Activated naive CD8-positive, alpha-beta T cell treated with anti-CD3 and anti-CD28 coated beads, Interleukin-2, amount 50 U/mL, for 16 hours (primary cell): ENCODE data around the gene STK38.

Experiments
- DNase-seq: peaks from one replicate; pipeline ENCODE4 v3.0.0-alpha.2; 2020; ENCODE audit warnings: low read depth, low spot score

Gene STK38

DNA sequence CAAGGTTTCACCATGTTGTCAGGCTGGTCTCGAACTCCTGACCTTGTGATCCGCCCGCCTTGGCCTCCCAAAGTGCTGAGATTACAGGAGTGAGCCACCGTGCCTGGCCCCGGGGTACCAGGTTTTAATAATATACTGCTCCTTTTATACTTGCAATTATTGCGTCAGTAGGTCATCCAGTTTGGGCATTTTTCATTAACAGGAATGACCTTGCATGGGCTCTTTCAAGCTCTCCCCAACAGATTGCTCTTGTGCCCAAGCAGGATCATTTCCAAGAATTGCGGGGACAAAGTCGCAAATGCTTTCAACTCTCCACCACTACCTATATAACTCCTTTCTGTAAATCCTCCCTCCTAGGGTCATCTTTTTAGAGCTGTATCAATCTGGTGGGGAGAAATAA, 23.8 kb downstream of the STK38 start:
- no peak for DNase-seq

DNA sequence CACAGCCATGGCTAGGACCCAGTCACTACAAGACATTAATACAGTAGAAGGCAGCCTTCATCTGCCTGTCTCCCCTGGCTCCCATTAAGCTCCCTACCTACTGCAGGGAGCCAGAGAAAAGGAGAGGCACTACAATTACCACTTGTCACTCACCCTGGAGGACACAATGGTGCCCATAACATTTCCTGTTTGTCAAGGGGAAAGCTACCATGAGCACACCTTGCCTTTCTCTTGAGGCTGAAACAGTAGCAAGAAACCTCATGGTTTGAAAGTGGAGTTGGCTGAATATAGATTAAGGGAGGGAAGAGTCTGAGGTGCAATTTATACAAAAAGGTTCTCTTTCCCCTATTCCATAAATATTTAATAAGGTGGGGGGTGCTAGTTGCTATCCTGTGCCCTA, 27.9 kb downstream of the STK38 start:
- DNase-seq = no peak

DNA sequence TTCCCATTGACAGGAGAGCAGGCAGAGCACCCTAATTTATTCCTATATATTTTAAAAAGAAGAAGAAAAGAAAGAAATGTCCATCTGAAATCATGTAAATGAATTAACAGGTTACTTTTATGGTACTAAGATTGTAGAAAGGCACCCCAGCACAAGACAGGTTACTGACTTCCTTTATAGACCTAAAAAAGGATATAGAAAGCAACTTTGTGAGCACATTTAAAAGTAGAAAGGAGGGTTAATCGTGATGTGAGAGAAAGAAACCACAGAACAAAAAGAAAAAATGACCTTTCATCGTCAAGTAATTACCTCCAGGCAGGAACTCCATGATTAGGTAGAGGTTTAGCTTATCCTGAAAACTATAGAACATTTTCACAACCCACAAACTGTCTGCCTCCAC, 29.9 kb downstream of the STK38 start:
- no peak for DNase-seq

DNA sequence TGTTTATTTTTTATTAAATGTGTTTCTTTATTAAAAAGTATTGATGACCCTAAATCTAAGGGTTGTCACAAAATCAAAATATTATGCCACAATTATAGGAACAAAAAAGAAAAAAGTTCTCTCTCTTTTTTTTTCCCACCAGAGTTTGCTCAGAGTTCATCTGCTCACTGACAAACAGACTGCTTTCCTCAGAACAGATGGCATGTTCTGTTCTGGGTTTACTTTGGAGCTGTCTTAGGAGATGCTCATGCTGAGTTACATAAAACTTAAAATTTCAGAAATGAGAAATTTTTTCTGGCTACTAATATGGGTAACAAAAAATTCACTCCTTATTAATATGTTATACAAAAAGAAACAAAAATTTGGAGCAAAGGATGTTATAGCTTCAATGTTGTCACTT, 30.3 kb downstream of the STK38 start:
- DNase-seq = no peak

DNA sequence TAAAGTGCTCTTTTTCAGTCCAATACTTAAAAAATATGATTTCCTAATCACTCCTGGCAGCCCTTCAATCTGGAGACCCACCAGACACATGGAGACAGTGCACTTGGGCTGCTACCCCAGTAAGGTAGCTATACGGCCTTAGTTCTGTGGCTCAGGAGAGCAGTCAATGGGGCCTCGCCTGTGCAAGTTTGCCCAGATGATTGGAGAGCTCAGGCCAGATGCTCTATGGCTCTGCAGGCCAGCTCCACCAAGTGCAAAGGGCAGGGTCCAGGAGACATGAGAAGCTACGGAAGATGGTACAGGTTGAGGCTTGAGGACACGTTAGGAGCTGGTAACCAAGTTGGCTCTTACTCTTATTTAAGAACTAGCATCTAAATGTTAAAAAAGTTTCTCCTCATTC, 30.7 kb downstream of the STK38 start:
- DNase-seq = no peak

DNA sequence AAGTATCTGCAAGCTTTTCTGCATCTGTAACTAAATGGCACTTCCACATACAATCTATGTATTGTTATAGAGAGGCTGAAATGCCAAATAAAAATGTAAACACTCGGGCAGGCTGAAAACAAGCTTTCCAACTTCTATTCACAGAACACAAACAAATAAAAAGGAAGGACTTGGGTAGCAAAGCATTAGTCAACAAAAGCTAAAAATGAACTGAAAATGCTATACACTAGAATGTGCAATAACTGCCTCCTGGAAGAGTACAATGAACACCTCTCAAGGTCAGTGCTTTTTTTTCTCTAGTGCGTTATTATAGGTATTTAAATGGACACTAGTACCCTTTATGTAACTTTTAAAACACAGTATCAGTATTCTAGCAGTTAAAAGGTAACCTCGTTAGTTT, 31.4 kb downstream of the STK38 start:
- DNase-seq = no peak

DNA sequence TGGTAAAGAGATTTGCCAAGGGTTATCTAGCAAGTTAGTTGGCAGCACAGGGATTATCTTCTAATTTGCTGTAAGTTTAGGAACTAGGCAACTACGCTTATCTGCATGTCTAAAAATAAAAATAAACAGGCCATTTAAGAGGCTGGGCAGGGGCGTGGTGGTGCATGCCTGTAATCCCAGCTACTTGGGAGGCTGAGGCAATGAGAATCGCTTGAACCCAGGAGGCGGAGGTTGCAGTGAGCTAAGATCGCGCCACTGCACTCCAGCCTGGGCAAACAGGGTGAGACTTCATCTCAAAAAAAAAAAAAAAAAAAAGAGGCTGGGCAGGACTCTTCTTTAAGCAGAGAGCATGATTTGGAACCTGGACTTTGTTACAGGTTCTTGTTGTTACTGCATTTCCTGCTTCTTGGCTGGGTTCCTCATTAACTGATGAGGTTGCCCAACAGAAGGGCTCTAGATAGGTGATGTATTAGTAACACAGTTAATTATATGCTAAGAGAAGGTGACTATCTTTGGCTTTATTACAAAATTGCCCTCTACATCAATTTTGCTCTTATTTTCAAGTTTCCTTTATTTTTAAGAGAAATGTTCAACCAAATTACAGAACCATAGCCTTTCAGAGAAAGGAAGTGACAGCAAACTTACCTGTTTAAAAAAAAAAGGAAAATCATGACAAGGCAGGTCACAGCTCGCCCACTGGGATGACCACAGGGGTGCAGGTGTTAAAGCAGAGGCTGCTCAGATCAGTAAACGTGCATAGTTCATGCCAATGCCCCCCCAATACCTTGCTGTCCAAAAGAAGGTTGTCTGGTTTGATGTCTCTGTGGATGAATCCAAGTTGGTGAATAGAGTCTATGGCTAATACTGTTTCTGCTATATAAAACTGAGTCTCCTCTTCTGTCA, 32.5 kb downstream of the STK38 start:
- DNase-seq = no peak

DNA sequence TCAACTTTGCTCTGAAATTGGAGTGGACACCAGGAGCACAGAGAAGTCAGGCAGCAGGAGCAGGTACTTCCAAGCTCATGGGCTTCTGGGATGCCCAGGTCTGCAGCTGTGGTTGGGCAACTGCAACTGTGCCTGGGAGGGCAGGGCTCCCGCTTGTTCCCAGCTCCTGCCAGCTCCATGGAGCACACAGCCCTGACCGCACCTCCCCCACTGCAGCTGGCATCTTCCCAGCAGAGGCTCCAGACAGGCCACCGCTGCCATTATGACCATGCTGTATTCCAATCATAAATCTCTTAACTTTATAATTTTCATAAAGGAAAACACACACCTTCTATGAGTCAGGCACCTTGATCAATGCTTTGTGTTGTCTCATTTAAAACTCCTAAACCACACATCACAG, 36.9 kb downstream of the STK38 start:
- no peak for DNase-seq

DNA sequence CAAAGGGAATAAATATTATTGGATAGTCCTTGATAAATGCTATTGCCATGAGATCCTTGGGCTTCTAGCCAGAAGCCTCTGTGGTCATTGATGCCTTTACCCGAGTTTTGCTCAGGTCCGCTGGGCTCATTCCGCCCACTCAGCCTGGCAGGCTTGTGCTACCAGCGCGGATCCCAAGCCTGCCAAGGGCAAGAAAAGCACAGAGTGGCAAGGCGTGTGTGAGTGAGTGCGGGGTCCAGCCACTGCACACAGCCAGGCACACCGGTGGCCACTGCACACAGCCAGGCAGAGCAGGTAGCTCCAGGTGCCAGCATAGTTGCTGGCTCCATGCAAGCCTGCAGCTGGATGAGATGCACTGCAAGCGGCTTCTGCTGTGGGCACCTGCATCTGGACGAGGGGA, 38.7 kb downstream of the STK38 start:
- no peak for DNase-seq

DNA sequence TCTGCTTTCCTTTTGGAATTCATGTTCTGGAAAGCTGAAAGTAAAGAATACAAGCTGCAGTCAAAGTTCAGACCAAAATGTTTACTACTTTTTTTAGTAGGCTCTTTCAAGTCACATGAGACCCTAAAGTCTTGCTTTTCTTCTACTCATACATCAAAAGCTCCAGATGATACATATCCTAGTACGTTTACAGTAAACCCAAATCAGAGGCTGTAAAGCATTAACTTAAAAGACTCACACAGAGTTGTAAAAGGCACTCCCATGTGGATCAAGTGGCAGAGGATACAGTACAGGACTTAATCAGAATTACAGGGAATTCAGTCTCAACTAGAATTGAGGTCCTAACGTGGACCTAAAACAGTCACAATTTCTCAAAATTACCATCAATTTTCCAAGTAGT, 40.7 kb downstream of the STK38 start:
- no peak for DNase-seq

DNA sequence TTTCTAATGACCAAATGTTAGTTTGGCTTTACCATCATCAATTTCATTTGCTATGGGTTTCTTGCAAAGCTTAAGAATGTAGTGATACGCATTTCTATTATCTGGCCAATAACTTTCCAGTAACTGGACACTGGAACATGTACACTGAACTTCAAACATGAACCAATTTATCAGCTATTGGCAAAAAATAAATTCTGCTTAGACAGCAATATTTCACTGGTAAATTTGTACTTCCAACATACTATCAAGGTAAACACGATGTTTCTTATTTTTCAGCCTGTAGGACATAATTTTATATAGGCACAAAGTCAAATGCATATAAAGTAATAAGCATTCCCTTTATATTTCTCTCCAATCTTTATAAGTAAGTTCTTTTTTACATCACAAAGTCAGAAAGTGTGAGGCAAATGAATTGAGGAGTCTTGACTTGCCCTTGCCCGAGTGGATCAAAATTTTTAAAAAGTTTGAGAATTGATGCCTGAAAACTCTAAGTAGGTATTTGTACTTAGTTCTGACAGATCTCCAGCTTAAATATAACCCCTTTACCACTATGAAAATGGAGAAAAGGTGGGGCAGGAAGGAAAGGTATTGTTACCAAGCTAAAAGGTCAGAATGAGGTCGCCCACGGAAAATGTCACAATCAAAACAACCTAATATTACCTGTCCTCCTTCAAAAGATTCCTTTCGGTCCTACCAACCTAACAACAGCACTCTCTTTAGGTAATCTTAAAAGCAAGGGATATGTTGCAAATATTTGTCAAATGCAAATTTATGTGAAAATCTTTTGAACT, 41.3 kb downstream of the STK38 start:
- no peak for DNase-seq

DNA sequence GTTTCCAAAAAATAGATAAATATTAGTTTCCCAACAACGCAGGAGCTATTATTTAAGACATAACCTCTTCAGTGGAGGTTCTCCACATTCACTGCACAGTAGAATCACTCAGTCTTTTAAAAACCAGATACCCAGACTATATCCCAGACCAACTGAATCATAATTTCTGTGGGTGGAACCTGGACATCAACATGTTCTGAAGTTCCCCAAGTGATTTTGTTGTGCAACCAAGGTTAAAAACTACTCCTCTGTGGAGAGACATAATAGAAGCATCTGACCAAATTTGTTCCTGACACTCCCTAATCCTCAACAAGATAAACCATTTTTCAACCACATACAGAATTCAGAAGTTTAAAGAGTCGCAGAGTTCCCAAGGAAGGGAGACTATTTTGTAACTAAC, 42.3 kb downstream of the STK38 start:
- no peak for DNase-seq

DNA sequence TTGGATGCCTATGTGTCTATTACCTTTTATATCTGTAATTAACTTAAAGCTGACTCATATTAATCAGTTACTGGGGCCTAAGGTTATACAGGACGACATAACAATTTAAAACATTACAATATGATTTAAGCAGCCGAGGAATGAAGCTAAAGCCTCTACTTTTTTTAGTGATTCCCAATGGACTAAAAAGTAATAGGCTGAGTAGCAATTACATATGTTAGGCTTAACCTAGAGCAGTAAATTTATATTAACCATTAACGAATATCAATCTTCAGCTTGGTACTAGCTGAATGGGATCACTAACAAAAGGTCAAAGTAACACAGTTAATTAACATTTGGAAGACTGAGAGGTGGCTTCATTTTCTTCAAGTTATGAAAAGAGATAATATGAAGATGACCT, 43.1 kb downstream of the STK38 start:
- DNase-seq = no peak

DNA sequence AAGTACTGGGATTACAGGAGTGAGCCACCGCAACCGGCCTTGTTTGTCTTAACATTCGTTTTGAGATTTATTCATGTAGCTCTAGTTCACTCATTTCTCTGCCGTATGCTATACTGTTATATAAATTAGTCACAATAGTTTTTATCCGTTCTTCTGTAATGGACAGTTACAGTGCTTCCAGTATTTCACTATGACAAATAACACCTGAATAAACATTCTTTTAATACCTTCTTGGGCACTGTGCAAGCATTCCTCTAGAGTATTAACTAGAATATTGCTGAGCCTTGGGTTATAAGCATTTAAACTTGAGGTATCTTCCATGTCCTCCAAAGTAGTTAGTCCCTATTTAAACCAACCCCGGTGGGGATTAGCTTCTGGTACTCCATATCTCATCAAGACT, 45.6 kb downstream of the STK38 start:
- no peak for DNase-seq

DNA sequence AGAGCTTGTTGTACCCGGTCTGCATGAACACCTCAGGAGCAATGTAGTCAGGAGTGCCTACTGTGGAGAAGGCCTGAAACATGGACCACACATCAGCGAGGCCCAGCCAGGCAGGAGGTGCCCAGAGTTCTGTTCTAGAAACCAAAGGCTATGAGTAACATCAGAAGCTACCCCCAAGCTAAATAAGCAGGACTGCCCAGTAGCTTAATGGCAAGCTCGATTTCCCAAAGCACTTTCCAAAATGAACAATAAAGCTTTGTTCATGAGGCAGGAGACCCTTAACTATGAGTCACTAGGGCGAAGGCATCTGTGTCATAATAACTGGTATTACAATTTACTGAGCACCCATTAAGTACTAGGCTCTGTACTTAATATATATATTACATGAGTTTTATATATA, 47.4 kb downstream of the STK38 start:
- no peak for DNase-seq

DNA sequence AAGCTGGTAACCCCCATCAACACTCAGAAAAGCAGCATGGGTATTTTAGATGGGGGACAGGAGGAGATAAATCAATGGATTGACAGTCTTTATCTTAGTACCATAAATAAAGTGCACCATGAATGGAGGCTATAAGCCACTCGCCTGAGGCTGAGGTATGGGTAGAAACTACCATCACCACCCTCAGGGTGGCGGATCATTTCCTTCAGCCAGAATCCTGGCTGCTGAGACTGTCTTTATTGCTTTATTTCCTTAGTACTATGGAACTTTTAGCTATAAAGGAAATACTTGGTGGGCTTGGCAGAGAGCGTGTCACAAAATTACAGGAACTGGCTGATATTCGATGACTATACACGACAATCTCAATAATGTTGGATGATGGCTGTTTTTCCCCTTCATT, 52.2 kb downstream of the STK38 start:
- no peak for DNase-seq

DNA sequence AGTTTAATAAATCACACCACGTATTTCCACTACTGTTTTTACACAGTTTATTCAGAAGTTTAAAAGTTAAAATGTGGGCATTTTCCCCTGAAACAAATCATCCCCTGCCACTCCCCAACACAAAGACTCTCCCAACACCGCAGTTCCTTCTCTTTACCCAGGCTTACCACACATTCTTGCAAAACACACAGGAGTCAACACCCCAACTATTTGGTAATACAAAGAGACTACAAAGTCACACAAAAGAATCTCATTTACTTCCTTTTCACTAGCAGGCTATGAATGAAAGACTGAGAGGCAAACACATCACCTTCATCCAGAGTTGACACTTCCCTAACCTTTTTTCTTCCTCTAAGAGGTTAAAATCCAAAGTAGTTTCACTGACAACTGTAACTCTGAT, 53.4 kb downstream of the STK38 start:
- no peak for DNase-seq

DNA sequence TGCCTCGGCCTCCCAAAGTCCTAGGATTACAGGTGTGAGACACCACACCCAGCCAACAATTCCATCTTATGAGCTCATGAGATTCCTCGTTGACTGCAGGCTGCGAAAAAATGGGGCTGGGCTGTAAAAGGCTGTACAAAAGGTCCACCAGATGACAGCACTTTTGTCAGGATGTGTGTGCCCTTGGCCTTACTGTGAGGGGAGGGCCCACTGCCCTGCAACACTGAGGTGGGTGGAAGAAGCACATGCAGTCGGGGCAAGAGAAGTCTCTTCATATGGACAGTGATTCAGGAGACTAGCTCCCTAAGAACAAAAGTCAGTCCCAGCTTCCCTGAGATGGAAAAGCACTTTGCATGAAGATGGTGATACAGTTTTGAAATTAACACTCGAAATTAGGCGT, 54.0 kb downstream of the STK38 start:
- no peak for DNase-seq

DNA sequence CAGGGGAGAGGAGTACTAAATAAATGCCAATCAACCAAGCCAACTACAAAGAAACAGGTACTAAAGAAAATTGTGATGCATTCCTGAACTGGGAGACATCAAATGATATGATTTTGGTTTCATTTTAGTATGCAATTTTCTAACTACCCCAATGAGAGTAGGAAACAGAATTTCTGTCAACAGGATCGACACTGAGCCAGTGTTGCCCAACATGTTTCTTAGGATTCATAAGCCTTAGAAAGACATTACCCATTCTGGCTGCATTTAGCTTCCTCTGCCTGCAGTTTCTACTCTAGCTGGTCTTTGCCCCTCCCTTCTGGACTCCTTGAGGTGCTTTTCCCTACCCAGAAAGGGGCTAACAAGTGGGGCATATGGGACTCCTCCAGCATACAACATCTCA, 54.7 kb downstream of the STK38 start:
- DNase-seq = no peak

DNA sequence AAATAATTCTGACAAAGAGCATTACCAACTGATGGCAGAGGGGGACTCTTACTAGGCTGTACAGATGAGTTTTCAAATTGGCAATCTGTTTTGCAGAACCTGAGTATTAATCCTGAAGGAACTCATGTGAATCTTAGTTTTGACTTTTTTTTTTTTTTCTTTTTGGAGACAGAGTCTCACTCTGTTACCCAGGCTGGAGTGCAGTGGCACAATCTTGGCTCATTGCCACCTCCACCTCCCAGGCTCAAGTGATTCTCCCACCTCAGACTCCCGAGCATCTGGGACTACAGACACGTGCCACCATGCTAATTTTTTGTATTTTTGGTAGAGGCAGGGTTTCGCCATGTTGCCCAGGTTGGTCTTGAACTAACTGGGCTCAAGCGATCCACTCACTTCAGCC, 55.2 kb downstream of the STK38 start:
- no peak for DNase-seq

DNA sequence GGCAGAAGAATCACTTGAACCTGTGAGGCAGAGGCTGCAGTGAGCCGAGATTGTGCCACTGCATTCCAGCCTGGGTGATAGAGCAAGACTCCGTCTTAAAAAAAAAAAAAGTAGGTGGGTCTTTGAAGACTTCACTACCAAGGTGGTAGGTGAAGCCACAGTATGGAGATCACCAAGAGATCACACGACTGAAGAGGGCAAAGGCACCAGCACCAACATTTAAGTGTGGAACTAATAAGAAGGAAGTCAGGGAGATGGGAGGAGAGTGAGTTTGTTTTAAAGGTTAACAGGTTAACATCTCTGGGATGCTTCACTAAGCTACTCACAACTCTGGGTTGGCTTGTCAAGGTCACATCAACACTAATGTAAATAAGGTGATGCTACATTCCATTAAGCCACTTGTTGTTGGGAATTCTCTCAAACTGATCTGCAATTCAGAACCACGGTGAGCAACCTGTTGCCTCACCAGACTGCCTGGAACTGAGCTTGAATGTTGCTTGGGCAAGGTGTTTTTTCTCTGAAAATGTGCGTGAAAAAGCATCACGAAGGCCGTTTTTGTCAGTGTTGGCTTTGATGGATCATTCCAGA, 55.8 kb downstream of the STK38 start:
- no peak for DNase-seq

DNA sequence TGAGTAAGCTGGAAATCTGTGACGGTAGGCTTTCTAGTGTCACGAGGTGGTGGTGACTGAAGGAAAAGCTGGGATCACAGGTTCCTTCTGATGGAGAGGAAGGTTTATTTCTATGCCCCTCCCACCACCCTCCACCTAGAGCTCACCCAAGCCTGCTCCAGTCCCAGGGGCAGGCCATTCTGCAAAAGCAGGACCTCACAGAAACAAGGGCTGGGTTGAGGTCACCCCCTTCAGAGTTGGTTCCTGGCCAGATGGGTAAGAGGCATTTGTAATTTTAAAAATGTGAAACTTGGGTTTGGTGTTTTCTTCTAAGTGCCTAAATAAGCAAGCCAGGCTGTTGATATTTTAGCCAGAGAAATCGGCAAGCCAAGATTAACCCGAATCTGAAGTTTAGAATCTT, 57.9 kb downstream of the STK38 start:
- no peak for DNase-seq

DNA sequence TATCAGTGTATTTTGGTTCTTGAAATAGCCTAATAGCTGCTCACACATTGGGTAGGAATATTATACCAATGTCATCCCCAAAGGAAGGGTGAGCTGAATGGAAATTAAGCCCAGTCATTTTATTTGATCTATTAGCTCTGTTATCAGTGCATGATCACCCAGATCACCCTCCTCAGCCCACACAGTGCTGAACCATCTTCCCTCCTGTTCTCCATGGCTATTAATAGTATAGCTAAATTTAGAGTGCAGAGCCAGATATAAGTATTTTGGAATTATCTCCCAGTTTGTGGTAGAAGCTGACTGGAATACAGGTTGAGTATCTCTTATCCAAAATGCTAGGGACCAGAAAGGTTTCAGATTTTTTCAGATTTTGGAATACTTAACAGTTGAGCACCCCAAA, 59.1 kb downstream of the STK38 start:
- no peak for DNase-seq
